Neural progenitor cell (in vitro differentiated cells): ENCODE data around the gene B3GNT4. TPM values are rescaled to one million over a fixed set of nuclear protein-coding genes. Genes with fewer than 3 reads are reported as not detected.
"Not testable (repeated sequence)": the region's sequence is repeated elsewhere in the genome, so short reads cannot be mapped to it uniquely, and the experiment has no call there.

Experiments used
- DNase-seq: peaks from one replicate; pipeline ENCODE4 v3.0.0-alpha.2; 2016; ENCODE audit warnings: low spot score
- H2AFZ ChIP-seq: fragments of 200-600 bp; sonication (generic); replicated peaks from 2 replicates; pipeline ENCODE4 v1.6.1; 2016; ENCODE audit warnings: antibody characterized with exemption
- H3F3A ChIP-seq: fragments of 200-600 bp; sonication (generic); 2 replicates; pipeline ENCODE4 v1.6.1; 2016; ENCODE audit warnings: antibody characterized with exemption, low read depth
- H3K27ac ChIP-seq: fragments of 200-600 bp; sonication (generic); 2 replicates; pipeline ENCODE4 v1.5.1; 2016; ENCODE audit warnings: mild to moderate bottlenecking
- H3K27me3 ChIP-seq: fragments of 200-600 bp; sonication (generic); 2 replicates; pipeline ENCODE4 v1.6.1; 2016; ENCODE audit warnings: mild to moderate bottlenecking, moderate library complexity
- H3K36me3 ChIP-seq: fragments of 200-600 bp; sonication (generic); 2 replicates; pipeline ENCODE4 v1.5.1; 2016
- H3K4me1 ChIP-seq: fragments of 200-600 bp; sonication (generic); 2 replicates; pipeline ENCODE4 v1.6.1; 2016; ENCODE audit warnings: mixed run types
- H3K4me2 ChIP-seq: fragments of 200-600 bp; sonication (generic); 2 replicates; pipeline ENCODE4 v1.6.1; 2016
- H3K4me3 ChIP-seq: fragments of 200-600 bp; sonication (generic); 2 replicates; pipeline ENCODE4 v1.5.1; 2016
- H3K79me2 ChIP-seq: fragments of 200-600 bp; sonication (generic); 2 replicates; pipeline ENCODE4 v1.6.1; 2016; ENCODE audit warnings: low read depth
- H3K9ac ChIP-seq: fragments of 200-600 bp; sonication (generic); 2 replicates; pipeline ENCODE4 v1.6.1; 2016
- H3K9me3 ChIP-seq: fragments of 200-600 bp; sonication (generic); 2 replicates; pipeline ENCODE4 v1.5.1; 2016; ENCODE audit warnings: low read depth
- H4K20me1 ChIP-seq: fragments of 200-600 bp; sonication (generic); 2 replicates; pipeline ENCODE4 v1.6.1; 2016; ENCODE audit warnings: low read depth
- H3K27ac Mint-ChIP-seq: 3 replicates; pipeline ENCODE4 v1.8.0; 2021; ENCODE audit warnings: mixed read lengths
- H3K27me3 Mint-ChIP-seq: 2 replicates; pipeline ENCODE4 v1.8.0; 2022; ENCODE audit warnings: low read depth, mild to moderate bottlenecking, inconsistent platforms, moderate library complexity, mixed read lengths; ENCODE audit not compliant: insufficient read depth
- H3K36me3 Mint-ChIP-seq: 3 replicates; pipeline ENCODE4 v1.8.0; 2021; ENCODE audit warnings: mixed read lengths
- H3K4me1 Mint-ChIP-seq: 3 replicates; pipeline ENCODE4 v1.8.0; 2021; ENCODE audit warnings: mixed read lengths
- H3K4me3 Mint-ChIP-seq: 3 replicates; pipeline ENCODE4 v1.8.0; 2021; ENCODE audit warnings: mild to moderate bottlenecking, moderate library complexity, mixed read lengths
- H3K9me3 Mint-ChIP-seq: 3 replicates; pipeline ENCODE4 v1.8.0; 2020; ENCODE audit warnings: mixed read lengths
- CTCF ChIP-seq: fragments of 200-600 bp; sonication (generic); IDR thresholded peaks from 2 replicates; pipeline ENCODE4 v1.5.1; 2017; ENCODE audit warnings: antibody characterized with exemption, mild to moderate bottlenecking
- EZH2 ChIP-seq: fragments of 200-600 bp; sonication (generic); IDR thresholded peaks from 2 replicates; pipeline ENCODE4 v1.6.1; 2017; ENCODE audit warnings: antibody characterized with exemption, mild to moderate bottlenecking, moderate library complexity
- EZH2phosphoT487 ChIP-seq: fragments of 200-600 bp; sonication (generic); IDR thresholded peaks from 2 replicates; pipeline ENCODE4 v1.6.1; 2017; ENCODE audit warnings: antibody characterized with exemption
- small RNA-seq: library from RNA; depleted of rRNA; stranded (forward); fragments of <200 nt; gene quantifications from one replicate; pipeline ENCODE3, GENCODE V24; 2015
- total RNA-seq: library from RNA; depleted of rRNA; stranded (reverse); fragments of >200 nt; gene quantifications from 2 replicates; pipeline ENCODE4 v1.2.3, GENCODE V29; 2015; ENCODE audit warnings: low replicate concordance

The B3GNT4 gene
- total RNA-seq, 1 donor from 2014 or later = 0.30 TPM

GRCh38 chr12:122250536-122250935, 47.0 kb downstream of the B3GNT4 start:
- no peaks in the 10 kb centered on the region for H3K36me3 ChIP-seq
- no peak overlapping the region for H3K4me3 Mint-ChIP-seq
- TF ChIP-seq EZH2 (no peak), EZH2phosphoT487 (no peak), CTCF (no peak)

GRCh38 chr12:122258462-122258861, 55.0 kb downstream of the B3GNT4 start:
- not testable (repeated sequence) for H3K4me2 ChIP-seq, H3K4me3 ChIP-seq, H3K79me2 ChIP-seq, H3K9me3 Mint-ChIP-seq, H3K27me3 ChIP-seq, H3F3A ChIP-seq, H3K9me3 ChIP-seq, H3K36me3 Mint-ChIP-seq, H3K27ac Mint-ChIP-seq, H3K27me3 Mint-ChIP-seq, H3K27ac ChIP-seq, H3K36me3 ChIP-seq, H3K4me1 Mint-ChIP-seq, H4K20me1 ChIP-seq, H2AFZ ChIP-seq, DNase-seq, H3K4me3 Mint-ChIP-seq, H3K9ac ChIP-seq, H3K4me1 ChIP-seq

More at GRCh38 chr12:122250536-122250935, 47.0 kb downstream of the B3GNT4 start:
- H3K4me1 Mint-ChIP-seq = no peaks in the 10 kb centered on the region
- Histone ChIP-seq H4K20me1 (no peaks in the 10 kb centered on the region), H3K27me3 (no peaks in the 10 kb centered on the region), H3K4me3 (no peak overlapping the region), H2AFZ (no peak overlapping the region), H3K4me1 (no peaks in the 10 kb centered on the region), H3K9me3 (no peaks in the 10 kb centered on the region), H3K27ac (no peak overlapping the region), H3K4me2 (no peak overlapping the region), H3K9ac (no peak overlapping the region), H3K79me2 (no peaks in the 10 kb centered on the region), H3F3A (no peaks in the 10 kb centered on the region)
- peaks cover 3% of the 10 kb centered on the region for H3K27me3 Mint-ChIP-seq
- DNase-seq = no peak
- peaks cover 4% of the 10 kb centered on the region for H3K36me3 Mint-ChIP-seq
- H3K9me3 Mint-ChIP-seq = no peaks in the 10 kb centered on the region
- H3K27ac Mint-ChIP-seq = no peak overlapping the region

Small RNA genes lying within 50 kb of the gene (small RNA-seq; reads per million reads assigned to genes)
- gene DIABLO = 1.0 reads per million, percentile 78 among the genes with 10 or more reads in this experiment

Other genes with a start within 250 kb of the B3GNT4 start
- gene BCL7A, start 181.8 kb upstream of the B3GNT4 start, total RNA-seq = 22.1 and 41.3 TPM in 2 replicates
- 1.9 and 4.3 TPM in 2 replicates for gene MLXIP, start 125.0 kb upstream of the B3GNT4 start, total RNA-seq
- gene IL31, start 29.5 kb upstream of the B3GNT4 start, total RNA-seq = not detected in 2 replicates
- gene LRRC43, start 20.6 kb upstream of the B3GNT4 start, total RNA-seq = 0.24 and 0.46 TPM in 2 replicates
- gene DIABLO, start 22.3 kb downstream of the B3GNT4 start, total RNA-seq = 114 and 131 TPM in 2 replicates
- 26.1 and 42.0 TPM in 2 replicates for gene VPS33A, start 62.8 kb downstream of the B3GNT4 start, total RNA-seq
- gene CLIP1, start 219.0 kb downstream of the B3GNT4 start, total RNA-seq = 38.3 and 50.8 TPM in 2 replicates